ENCODE measurements around the gene FER.

- TF ChIP-seq HCFC1 (IDR thresholded peaks at IDR 0.05; ENCODE audit: low read length) (no peak), RAD21 (IDR thresholded peaks at IDR 0.05; ENCODE audit: insufficient read depth, low read depth, low read length) (no peak), CTCF (IDR thresholded peaks at IDR 0.05 in 2 of 3, conservative IDR thresholded peaks at IDR 0.05 in 1 of 3; ENCODE audit: control insufficient read depth in 2 of 3, extremely low read depth in 1 of 3, insufficient read depth in 1 of 3, low read depth in 3 of 3, low read length in 3 of 3) (no peak), BCL3 (IDR thresholded peaks at IDR 0.05; ENCODE audit: borderline replicate concordance, insufficient read depth, low read depth, low read length, poor library complexity, severe bottlenecking) (no peak), YY1 (IDR thresholded peaks at IDR 0.05; ENCODE audit: low read depth, low read length) (no peak), HDAC6 (IDR thresholded peaks at IDR 0.05; ENCODE audit: unreplicated experiment) (no peak)
These were observed 158.1 kb downstream of the FER start for GRCh38 chr5:108905805-108906204.
